ENCODE measurements around the gene HMGCR. TPM values are rescaled to one million over a fixed set of nuclear protein-coding genes. Genes with fewer than 3 reads are reported as not detected.

HMGCR gene
- total and polyA plus RNA-seq, 9 of the 15 experiments (the other 6 are each of a cell fraction or from before 2014, with no cell fraction given) = 29.5 to 155 (median 61.5) TPM

DNA sequence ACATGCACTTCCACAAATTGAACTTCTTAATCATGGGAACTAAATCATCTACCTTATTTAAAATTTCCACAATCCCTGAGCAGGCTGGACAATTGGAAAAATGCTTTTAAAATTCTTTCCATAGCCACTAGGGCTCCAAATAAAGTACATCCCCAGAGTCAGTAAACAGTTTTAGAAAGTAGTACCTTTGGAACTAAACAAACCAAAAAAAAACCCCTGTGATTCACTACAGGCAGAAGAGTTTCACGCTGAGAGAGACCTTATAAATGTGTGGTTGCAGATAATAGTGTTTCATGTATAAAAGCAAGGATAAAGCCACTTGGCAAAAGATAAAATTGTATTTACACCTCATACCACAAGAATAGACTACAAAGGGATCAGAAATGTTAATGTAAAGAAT is 11.8 kb upstream of the HMGCR start:
- H3K27ac ChIP-seq (ENCODE audit: extremely low read depth, low read depth, low read length) = no peak overlapping the region
- no peak overlapping the region for H3K4me2 ChIP-seq (ENCODE audit: insufficient read depth, low read length)
- ATAC-seq = no peak
- H3K9me1 ChIP-seq (ENCODE audit: control insufficient read depth, insufficient read depth, low read length) = no peaks in the 10 kb centered on the region
- no peak for DNase-seq (ENCODE audit: extremely low read depth in 1 of 4, low spot score in 3 of 4)
- H3K4me3 ChIP-seq = no peak overlapping the region
- ChIA-PET CTCF (ENCODE audit: low intra/inter-chr PET ratio) (no interaction called here), POLR2A (no interaction called here)
- H3K9ac ChIP-seq (ENCODE audit: insufficient read depth in 1 of 2, low read depth in 2 of 2, low read length in 2 of 2) = no peak overlapping the region
- H3K36me3 ChIP-seq (ENCODE audit: control insufficient read depth, insufficient read depth, low read length) = no peaks in the 10 kb centered on the region
- H3K9me3 ChIP-seq (replicated peaks; ENCODE audit: control insufficient read depth, insufficient read depth, low read depth, low read length) = no peaks in the 10 kb centered on the region
- 7% methylated on average over 1 of the region's 1 CpG for WGBS (ENCODE audit: insufficient coverage, low coverage, missing lambda C conversion rate)
- H2AFZ ChIP-seq (ENCODE audit: low read depth, low read length) = 0 out of 2 replicates have a peak overlapping the region, but pooled peaks have one; percentile 7
- TF ChIP-seq, protein P1, sequence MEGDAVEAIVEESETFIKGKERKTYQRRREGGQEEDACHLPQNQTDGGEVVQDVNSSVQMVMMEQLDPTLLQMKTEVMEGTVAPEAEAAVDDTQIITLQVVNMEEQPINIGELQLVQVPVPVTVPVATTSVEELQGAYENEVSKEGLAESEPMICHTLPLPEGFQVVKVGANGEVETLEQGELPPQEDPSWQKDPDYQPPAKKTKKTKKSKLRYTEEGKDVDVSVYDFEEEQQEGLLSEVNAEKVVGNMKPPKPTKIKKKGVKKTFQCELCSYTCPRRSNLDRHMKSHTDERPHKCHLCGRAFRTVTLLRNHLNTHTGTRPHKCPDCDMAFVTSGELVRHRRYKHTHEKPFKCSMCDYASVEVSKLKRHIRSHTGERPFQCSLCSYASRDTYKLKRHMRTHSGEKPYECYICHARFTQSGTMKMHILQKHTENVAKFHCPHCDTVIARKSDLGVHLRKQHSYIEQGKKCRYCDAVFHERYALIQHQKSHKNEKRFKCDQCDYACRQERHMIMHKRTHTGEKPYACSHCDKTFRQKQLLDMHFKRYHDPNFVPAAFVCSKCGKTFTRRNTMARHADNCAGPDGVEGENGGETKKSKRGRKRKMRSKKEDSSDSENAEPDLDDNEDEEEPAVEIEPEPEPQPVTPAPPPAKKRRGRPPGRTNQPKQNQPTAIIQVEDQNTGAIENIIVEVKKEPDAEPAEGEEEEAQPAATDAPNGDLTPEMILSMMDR (IDR thresholded peaks at IDR 0.05 in 2 of 3, conservative IDR thresholded peaks at IDR 0.05 in 1 of 3; ENCODE audit: insufficient read depth in 2 of 3, low read depth in 1 of 3, low read length in 3 of 3) = 0 out of 6 replicates have a peak, but pooled peaks of 1 of the 3 experiments have one; percentile 7
- TF ChIP-seq KLF1 (tag; IDR thresholded peaks at IDR 0.05) = no peak
- peaks cover 4 to 13% of the 10 kb centered on the region in 2 experiments; a peak in 4 of 5 replicates for H3K4me1 ChIP-seq (replicated peaks in 1 of 2; ENCODE audit: control insufficient read depth in 2 of 2, insufficient read depth in 2 of 2, low read length in 2 of 2)
- BruUV-seq (replicated peaks) = no TSS peak
- no peaks in the 10 kb centered on the region for H3K79me2 ChIP-seq (ENCODE audit: control insufficient read depth, insufficient read depth, low read length)
- FAIRE-seq = no peak
- no peaks in the 10 kb centered on the region for H4K20me1 ChIP-seq (replicated peaks; ENCODE audit: control insufficient read depth, insufficient read depth, low read length)
- no peaks in the 10 kb centered on the region; a peak in 1 of 5 replicates for H3K27me3 ChIP-seq (ENCODE audit: control insufficient read depth in 2 of 2, insufficient read depth in 2 of 2, low read length in 2 of 2)
- intact Hi-C loops (cut with micrococcal nuclease) = no loop called here
- in situ Hi-C loops (cut with MboI) = no loop called here

DNA sequence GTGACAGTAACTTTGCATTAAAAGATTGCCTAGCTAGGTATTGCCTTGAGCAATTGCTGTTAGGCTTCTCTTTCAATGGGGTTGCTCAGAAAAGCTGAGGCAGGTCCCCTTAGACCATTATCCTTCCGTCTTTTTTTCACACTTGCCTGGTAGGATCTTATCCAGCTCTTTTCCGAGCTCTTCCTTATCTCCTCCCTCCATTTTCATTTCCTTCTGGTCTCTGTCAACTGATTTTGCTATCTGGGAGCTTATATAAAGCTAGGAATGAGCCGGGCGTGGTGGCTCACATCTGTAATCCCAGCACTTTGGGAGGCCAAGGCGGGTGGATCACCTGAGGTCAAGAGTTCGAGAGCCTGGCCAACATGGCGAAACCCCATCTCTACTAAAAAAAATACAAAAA is 6.6 kb upstream of the HMGCR start:
- no TSS peak for BruUV-seq (replicated peaks)
- H3K27me3 ChIP-seq (ENCODE audit: control insufficient read depth in 2 of 2, insufficient read depth in 2 of 2, low read length in 2 of 2) = no peaks in the 10 kb centered on the region
- H3K9me3 ChIP-seq (replicated peaks; ENCODE audit: control insufficient read depth, insufficient read depth, low read depth, low read length) = no peaks in the 10 kb centered on the region
- TF ChIP-seq KLF10 (CRISPR knock-in tag; IDR thresholded peaks at IDR 0.05) (no peak), NFE2 (IDR thresholded peaks at IDR 0.05; ENCODE audit: low read depth) (no peak), EZH2 (IDR thresholded peaks at IDR 0.05; ENCODE audit: borderline replicate concordance, low read depth, low read length) (no peak), TOE1 (IDR thresholded peaks at IDR 0.05; ENCODE audit: borderline replicate concordance) (no peak), TOE1 (CRISPR knock-in tag; IDR thresholded peaks at IDR 0.05; ENCODE audit: borderline replicate concordance, low read depth) (no peak), U2AF1 (optimal IDR thresholded peaks at IDR 0.05; ENCODE audit: low read depth, low read length) (no peak)
- H3K79me2 ChIP-seq (ENCODE audit: control insufficient read depth, insufficient read depth, low read length) = no peaks in the 10 kb centered on the region
- H3K4me1 ChIP-seq (replicated peaks in 1 of 2; ENCODE audit: control insufficient read depth in 2 of 2, insufficient read depth in 2 of 2, low read length in 2 of 2) = peaks cover 0 to 4% of the 10 kb centered on the region in 2 experiments; a peak in 3 of 5 replicates
- intact Hi-C loops (cut with micrococcal nuclease) = no loop called here
- no peak overlapping the region for H3K4me2 ChIP-seq (ENCODE audit: insufficient read depth, low read length)
- CTCF ChIA-PET (ENCODE audit: low intra/inter-chr PET ratio) = no interaction called here
- FAIRE-seq (no peak), ATAC-seq (no peak), DNase-seq (ENCODE audit: extremely low read depth in 1 of 4, low spot score in 3 of 4) (no peak)
- 38% methylated on average over 7 of the region's 7 CpGs for WGBS (ENCODE audit: insufficient coverage, low coverage, missing lambda C conversion rate)
- H2AFZ ChIP-seq (ENCODE audit: low read depth, low read length) = no peak overlapping the region; the same call in 1 of the 2 replicates
- no peaks in the 10 kb centered on the region for H3K9me1 ChIP-seq (ENCODE audit: control insufficient read depth, insufficient read depth, low read length)
- POLR2A ChIA-PET = interaction anchor here (0.5 to 1.0 kb wide), 5 partner anchors 9 to 389 kb away, joined by 3 read pairs; no protein-coding TSS in a partner anchor
- H3K27ac ChIP-seq (ENCODE audit: extremely low read depth, low read depth, low read length) = no peak overlapping the region
- H3K4me3 ChIP-seq = no peak overlapping the region
- H4K20me1 ChIP-seq (replicated peaks; ENCODE audit: control insufficient read depth, insufficient read depth, low read length) = no peaks in the 10 kb centered on the region
- no peak overlapping the region for H3K9ac ChIP-seq (ENCODE audit: insufficient read depth in 1 of 2, low read depth in 2 of 2, low read length in 2 of 2)
- H3K36me3 ChIP-seq (ENCODE audit: control insufficient read depth, insufficient read depth, low read length) = no peaks in the 10 kb centered on the region
- in situ Hi-C loops (cut with MboI) = no loop called here

All from K562 (cell line).